ENCODE measurements around the gene CCDC27.

DNA sequence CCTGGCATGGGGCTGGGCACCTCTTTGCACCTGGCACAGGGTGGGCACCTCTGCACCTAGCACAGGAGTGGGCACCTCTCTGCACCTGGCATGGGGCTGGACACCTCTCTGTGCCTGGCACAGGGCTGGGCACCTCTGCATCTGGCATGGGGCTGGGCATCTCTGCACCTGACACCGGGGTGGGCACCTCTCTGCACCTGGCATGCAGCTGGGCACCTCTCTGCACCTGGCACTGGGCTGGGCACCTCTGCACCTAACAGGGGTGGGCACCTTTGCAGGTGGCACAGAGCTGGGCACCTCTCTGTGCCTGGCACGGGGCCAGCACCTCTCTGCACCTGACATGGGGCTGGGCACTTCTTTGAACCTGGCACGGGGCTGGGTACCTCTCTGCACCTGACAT is 29.4 kb upstream of the CCDC27 start:
- TF ChIP-seq, protein P1, sequence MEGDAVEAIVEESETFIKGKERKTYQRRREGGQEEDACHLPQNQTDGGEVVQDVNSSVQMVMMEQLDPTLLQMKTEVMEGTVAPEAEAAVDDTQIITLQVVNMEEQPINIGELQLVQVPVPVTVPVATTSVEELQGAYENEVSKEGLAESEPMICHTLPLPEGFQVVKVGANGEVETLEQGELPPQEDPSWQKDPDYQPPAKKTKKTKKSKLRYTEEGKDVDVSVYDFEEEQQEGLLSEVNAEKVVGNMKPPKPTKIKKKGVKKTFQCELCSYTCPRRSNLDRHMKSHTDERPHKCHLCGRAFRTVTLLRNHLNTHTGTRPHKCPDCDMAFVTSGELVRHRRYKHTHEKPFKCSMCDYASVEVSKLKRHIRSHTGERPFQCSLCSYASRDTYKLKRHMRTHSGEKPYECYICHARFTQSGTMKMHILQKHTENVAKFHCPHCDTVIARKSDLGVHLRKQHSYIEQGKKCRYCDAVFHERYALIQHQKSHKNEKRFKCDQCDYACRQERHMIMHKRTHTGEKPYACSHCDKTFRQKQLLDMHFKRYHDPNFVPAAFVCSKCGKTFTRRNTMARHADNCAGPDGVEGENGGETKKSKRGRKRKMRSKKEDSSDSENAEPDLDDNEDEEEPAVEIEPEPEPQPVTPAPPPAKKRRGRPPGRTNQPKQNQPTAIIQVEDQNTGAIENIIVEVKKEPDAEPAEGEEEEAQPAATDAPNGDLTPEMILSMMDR (IDR thresholded peaks at IDR 0.05), result no peak
- TF ChIP-seq EP300 (IDR thresholded peaks at IDR 0.05), result no peak
- no peak for TF ChIP-seq POLR2A (IDR thresholded peaks at IDR 0.05)
- no peak for TF ChIP-seq POLR2AphosphoS5 (IDR thresholded peaks at IDR 0.05)

Data from sigmoid colon (tissue), 4 donors.